Medulla oblongata (tissue), 1 donor: ENCODE measurements around the gene AIMP1.

Experiments
- DNase-seq: peaks from one replicate; pipeline ENCODE4 v3.0.0-alpha.2; 2015; ENCODE audit errors: extremely low spot score

Gene AIMP1

GRCh38 chr4:106315968-106316772 is at the start of gene AIMP1, which contains the start of gene TBCK:
TSS of gene AIMP1 (plus strand) at chr4:106316550. CDS start at chr4:106325010, 8,460 bp downstream.
TSS of gene TBCK (minus strand) at chr4:106316209. CDS start at chr4:106308960, 7,249 bp downstream.
- peak; percentile 94 for DNase-seq

DNA sequence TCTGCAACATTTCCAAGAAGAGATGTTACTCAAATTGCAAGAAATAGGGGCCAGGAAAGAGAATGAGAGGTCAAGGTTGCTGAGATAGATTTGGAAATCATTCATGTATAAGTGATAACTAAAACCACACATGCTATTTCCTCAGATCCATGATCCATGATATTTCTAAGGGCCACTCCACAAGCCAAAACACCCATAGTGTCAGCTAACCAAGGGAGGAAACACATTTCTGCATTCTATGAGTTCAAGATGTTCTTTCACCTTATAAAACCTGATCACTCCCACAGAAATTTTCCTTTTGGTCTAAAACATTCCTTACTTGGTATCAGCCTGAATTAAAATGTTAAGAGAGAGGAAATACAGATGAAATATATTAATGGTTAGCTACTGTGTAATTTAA is 47.6 kb upstream of the AIMP1 start:
- DNase-seq: no peak

DNA sequence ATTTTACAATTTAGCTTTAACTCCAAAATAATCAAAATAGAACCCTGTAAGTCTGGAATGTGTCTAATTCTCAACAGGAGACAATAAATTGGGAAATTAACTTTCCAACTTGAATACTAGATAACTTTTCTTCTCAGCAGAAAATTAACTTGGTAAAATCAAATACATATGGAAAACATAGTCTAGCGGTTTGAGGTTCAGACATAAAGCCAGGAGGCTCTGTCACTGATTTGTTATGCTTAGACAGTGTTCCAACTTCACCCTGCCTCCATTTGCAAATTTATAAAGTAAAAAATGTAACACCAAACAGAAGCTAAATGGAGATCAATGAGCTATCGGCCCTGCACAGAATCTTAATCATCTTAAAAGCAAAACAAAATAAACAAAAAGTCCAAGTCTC is 46.6 kb upstream of the AIMP1 start:
- DNase-seq: no peak

- DNase-seq: no peak
Observed at GRCh38 chr4:106270736-106271135, 45.6 kb upstream of the AIMP1 start.

GRCh38 chr4:106273831-106274230 is 42.5 kb upstream of the AIMP1 start:
- peak; percentile 38 for DNase-seq

- DNase-seq: no peak
Observed at GRCh38 chr4:106277140-106277675, 39.1 kb upstream of the AIMP1 start.

DNA sequence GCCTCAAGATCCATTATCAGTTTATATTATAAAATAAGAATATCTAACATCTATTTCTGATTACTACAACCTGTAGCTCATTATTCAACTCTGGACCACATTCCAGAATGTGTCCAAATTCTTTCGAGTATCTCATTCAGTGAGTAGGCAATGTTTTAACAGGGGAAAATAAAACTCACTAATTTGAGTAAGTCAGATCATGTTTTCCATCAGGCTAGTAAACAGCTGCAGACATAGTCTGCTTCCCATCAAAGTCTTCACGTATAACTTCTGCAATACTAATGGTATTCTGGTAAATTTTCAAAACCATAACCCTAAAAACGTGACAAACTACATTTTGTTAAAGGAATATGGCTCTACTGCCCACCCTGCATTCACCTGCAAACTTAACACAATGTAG is 32.1 kb upstream of the AIMP1 start:
- DNase-seq: no peak

- no peak for DNase-seq
Observed at GRCh38 chr4:106286611-106287010, 29.7 kb upstream of the AIMP1 start.

GRCh38 chr4:106287353-106287969 is 28.9 kb upstream of the AIMP1 start:
- no peak for DNase-seq

- DNase-seq: no peak
Observed at GRCh38 chr4:106289737-106290136, 26.6 kb upstream of the AIMP1 start.

DNA sequence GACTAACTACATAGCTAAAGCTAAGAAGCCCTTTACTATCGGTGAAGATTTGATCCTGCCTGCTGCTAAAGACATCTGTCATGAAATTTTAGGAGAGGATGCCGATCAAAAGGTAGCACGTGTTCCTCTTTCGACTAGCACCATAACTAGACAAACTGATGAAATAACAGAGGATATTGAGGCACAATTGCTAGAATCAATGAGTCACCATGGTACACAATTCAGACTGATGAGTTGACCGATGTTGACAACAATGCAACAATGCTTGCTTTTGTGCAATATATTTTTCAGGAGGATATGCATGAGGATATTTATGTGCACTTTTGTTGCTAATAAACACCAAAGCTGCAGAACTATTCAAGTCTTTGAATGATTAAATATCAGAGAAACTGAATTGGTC is 24.7 kb upstream of the AIMP1 start:
- DNase-seq: no peak

DNA sequence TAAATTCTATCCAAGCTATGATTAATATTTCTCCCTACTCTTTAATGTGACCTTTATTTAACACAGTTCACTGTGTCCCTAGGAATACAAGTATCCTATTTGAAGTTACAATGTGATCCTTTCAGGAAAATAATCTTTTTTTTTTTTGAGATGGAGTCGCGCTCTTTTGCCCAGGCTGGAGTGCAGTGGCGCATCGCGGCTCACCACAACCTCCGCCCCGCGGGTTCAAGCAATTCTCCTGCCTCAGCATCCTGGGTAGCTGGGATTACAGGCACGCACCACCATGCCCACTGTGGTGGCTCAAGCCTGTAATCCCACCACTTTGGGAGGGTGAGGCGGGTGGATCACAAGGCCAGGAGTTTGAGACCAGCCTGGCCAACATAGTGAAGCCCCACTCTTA is 22.3 kb upstream of the AIMP1 start:
- no peak for DNase-seq

- no peak for DNase-seq
Observed at GRCh38 chr4:106297245-106298035, 18.9 kb upstream of the AIMP1 start.

DNA sequence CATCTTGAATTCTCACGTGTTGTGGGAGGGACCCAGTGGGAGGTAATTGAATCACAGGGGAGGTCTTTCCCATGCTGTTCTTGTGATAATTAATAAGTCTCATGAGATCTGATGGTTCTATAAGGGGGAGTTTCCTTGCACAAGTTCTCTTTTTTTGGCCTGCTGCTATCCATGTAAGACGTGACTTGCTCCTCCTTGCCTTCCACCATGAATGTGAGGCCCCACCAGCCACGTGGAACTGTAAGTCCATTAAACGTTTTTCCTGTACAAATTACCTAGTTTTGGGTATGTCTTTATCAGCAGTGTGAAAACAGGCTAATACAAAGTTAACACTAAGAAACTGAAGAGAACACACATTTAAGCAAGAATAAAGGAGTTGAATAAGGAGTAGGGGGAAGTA is 16.4 kb upstream of the AIMP1 start:
- DNase-seq: no peak

- no peak for DNase-seq
Observed at GRCh38 chr4:106301393-106302061, 14.8 kb upstream of the AIMP1 start.

- DNase-seq: no peak
Observed at GRCh38 chr4:106302062-106302438, 14.3 kb upstream of the AIMP1 start.

DNA sequence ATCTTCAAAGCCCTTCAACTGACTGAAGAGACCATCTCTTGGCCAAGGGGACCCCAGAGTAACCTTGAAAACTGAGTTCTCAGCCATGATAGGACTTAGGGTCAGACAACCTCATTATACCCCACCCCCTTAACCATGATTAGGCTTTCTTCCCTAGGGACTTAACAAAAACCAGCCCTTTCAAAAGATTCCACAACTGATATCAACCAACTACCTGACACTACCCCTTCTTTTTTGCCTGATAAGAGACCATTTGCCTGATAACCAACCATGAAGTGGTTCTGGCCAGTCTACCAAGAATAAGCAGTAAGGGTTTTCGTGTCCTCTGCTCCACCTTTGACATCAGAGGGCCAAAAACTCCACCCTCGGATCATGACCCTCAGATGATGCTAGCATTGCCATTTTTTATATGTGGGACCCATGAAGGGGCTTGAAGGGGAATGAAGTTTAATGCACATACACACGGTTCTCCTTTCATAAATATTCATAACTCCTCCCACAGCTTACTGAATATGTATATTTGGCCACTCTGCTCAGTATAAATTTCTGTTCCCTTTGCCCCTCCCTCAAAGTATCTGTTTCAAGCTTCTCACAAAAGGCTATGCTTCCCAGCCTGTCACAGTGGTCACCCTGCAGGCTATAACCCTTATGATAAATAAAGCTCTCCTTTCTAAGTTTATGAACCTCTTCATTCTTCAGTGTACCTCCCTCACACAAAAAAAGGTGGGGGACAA is 12.6 kb upstream of the AIMP1 start:
- no peak for DNase-seq

- DNase-seq: no peak
Observed at GRCh38 chr4:106304632-106305031, 11.7 kb upstream of the AIMP1 start.

GRCh38 chr4:106305435-106306055 is 10.8 kb upstream of the AIMP1 start:
- no peak for DNase-seq

DNA sequence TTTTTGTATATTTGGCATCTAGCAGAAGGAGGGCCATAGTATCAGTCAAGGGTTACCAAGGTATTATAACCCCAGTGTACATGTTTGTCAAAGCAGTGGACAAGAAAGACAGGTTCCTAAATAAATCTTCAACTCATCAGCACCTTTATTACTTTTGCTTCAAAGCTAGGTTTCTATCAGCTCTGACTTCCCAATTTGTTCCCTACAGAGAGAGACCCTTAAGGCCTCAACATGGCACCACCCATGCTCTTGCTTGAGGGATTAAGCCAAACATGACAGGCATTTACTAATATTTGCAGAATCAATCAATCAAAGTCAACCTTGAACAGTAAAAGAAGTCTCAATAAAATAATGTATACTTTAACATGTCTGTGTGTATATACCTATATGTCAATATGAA is 9.8 kb upstream of the AIMP1 start:
- no peak for DNase-seq

DNA sequence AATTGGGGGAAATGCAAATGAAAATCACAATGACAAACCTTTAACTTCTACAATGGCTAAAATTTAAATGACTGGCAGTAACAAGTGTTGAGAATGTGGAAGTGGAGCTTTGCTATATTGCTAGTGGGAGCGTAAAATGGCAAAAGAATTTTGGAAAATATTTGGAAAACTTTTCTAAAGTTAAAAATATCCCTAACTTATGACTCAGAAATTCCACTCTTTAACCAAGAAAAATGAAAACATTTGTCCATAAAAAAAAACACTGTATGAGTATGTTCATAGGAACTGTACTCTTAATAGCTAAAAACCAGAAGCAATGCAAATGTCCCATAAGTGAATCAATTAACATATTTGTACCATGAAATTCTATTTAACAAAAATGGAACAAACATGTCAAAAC is 4.0 kb upstream of the AIMP1 start:
- DNase-seq: no peak
